ENCODE data around the gene SERPINB8. TPM values are rescaled to one million over a fixed set of nuclear protein-coding genes. Genes with fewer than 3 reads are reported as not detected.

SERPINB8 gene
- total and polyA plus RNA-seq, 4 donors, result 5.7 to 29.6 (median 19.1) TPM

DNA sequence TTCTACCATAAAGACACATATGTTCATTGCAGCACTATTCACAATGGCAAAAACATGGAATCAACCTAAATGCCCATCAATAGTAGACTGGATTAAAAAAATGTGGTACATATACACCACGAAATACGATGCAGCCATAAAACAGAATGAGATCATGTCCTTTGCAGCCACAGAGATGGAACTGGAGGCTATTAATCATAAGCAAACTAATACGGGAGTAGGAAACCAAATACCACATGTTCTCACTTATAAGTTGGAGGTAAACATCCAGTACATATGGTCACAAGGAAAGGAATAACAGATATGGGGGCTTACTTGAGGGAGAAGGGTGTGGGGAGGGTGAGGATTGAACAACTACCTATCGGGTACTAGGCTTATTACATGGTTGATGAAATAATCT lies 13.1 kb upstream of the SERPINB8 start:
- Histone ChIP-seq H3K4me3 (no peak overlapping the region), H3K36me3 (ENCODE audit: control insufficient read depth in 4 of 4, insufficient read depth in 4 of 4, low read length in 4 of 4) (no peaks in the 10 kb centered on the region), H3K4me1 (ENCODE audit: control insufficient read depth in 5 of 5, insufficient read depth in 5 of 5, low read length in 5 of 5) (peaks cover 0 to 5% (median 0%) of the 10 kb centered on the region in 5 donors), H3K27ac (ENCODE audit: low read depth in 1 of 2, low read length in 1 of 2) (no peak overlapping the region), H3K9ac (ENCODE audit: insufficient read depth in 1 of 2, low read length in 2 of 2) (no peak overlapping the region), H3K9me3 (ENCODE audit: control insufficient read depth in 4 of 4, insufficient read depth in 3 of 4, low read length in 3 of 4) (peaks cover 0 to 1% (median 0%) of the 10 kb centered on the region in 4 donors), H3K27me3 (ENCODE audit: control insufficient read depth in 3 of 3, insufficient read depth in 3 of 3, low read length in 2 of 3) (no peaks in the 10 kb centered on the region)
- ATAC-seq (ENCODE audit: insufficient read depth, low FRiP score), result no peak
- 64 to 66% methylated on average over 4 of the region's 4 CpGs for WGBS, 2 donors
- DNase-seq, result no peak
- TF ChIP-seq, protein P1, sequence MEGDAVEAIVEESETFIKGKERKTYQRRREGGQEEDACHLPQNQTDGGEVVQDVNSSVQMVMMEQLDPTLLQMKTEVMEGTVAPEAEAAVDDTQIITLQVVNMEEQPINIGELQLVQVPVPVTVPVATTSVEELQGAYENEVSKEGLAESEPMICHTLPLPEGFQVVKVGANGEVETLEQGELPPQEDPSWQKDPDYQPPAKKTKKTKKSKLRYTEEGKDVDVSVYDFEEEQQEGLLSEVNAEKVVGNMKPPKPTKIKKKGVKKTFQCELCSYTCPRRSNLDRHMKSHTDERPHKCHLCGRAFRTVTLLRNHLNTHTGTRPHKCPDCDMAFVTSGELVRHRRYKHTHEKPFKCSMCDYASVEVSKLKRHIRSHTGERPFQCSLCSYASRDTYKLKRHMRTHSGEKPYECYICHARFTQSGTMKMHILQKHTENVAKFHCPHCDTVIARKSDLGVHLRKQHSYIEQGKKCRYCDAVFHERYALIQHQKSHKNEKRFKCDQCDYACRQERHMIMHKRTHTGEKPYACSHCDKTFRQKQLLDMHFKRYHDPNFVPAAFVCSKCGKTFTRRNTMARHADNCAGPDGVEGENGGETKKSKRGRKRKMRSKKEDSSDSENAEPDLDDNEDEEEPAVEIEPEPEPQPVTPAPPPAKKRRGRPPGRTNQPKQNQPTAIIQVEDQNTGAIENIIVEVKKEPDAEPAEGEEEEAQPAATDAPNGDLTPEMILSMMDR (IDR thresholded peaks at IDR 0.05; ENCODE audit: control extremely low read depth, extremely low read depth), result no peak

DNA sequence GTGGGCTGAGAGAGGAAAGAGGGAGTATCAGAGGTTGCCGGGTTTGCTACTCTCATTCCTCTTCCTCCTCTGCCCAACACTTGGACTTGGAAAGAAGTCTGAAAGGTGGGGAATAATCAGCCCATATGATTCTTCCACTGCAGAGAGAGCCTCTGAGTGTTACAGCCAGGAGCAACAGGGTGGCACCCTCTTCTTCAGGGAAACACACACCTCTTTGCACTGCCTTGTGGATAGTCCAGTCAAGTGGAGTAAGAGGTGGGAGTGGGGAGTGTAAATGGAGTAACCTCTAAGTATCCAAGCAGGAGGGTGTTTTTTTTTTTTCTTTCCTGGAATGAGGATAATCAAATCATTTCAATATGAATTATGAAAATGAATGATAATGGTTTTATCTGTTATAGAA lies 9.0 kb upstream of the SERPINB8 start:
- Histone ChIP-seq H3K27me3 (ENCODE audit: control insufficient read depth in 3 of 3, insufficient read depth in 3 of 3, low read length in 2 of 3) (no peaks in the 10 kb centered on the region), H3K4me3 (no peak overlapping the region), H3K36me3 (ENCODE audit: control insufficient read depth in 4 of 4, insufficient read depth in 4 of 4, low read length in 4 of 4) (no peaks in the 10 kb centered on the region), H3K4me1 (ENCODE audit: control insufficient read depth in 5 of 5, insufficient read depth in 5 of 5, low read length in 5 of 5) (no peaks in the 10 kb centered on the region), H3K27ac (ENCODE audit: low read depth in 1 of 2, low read length in 1 of 2) (no peak overlapping the region), H3K9ac (ENCODE audit: insufficient read depth in 1 of 2, low read length in 2 of 2) (no peak overlapping the region), H3K9me3 (ENCODE audit: control insufficient read depth in 4 of 4, insufficient read depth in 3 of 4, low read length in 3 of 4) (no peaks in the 10 kb centered on the region)
- no peak for ATAC-seq (ENCODE audit: insufficient read depth, low FRiP score)
- no peak for DNase-seq
- TF ChIP-seq, protein P1 (IDR thresholded peaks at IDR 0.05; ENCODE audit: control extremely low read depth, extremely low read depth), result no peak
- 67 to 83% methylated on average over 1 of the region's 1 CpG for WGBS, 2 donors

DNA sequence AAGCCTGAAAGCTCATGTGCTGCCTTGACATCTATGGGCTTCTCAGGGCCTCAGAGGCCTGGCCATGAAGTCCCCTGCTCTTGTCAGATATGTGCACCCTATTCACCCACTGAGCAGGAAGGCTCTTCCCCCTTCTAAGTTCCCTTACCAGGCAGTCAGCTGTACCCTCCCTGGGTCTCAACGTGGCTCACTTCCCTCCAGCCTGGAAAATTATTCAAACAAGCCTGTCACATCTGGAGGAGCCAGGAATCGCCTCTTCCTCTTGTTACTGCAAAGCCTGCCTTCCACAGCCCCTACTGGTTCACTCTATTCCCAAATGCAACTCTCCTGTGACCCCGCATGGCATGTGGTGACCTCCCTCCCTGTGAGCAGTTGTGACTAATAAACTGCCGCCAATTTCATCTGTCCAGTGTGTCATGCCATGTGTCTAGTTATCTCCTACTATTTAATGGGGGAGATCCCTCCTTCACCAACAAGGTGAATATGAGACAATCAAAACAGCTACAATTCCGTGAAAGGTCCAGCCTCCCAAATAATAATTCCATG lies 8.4 kb upstream of the SERPINB8 start:
- no peak for ATAC-seq (ENCODE audit: insufficient read depth, low FRiP score)
- no peak overlapping the region for H3K4me3 ChIP-seq
- no peak for DNase-seq
- no peak overlapping the region for H3K9ac ChIP-seq (ENCODE audit: insufficient read depth in 1 of 2, low read length in 2 of 2)
- TF ChIP-seq, protein P1 (IDR thresholded peaks at IDR 0.05; ENCODE audit: control extremely low read depth, extremely low read depth), result no peak
- 69 to 72% methylated on average over 5 of the region's 5 CpGs for WGBS, 2 donors
- H3K9me3 ChIP-seq (ENCODE audit: control insufficient read depth in 4 of 4, insufficient read depth in 3 of 4, low read length in 3 of 4), result no peaks in the 10 kb centered on the region
- H3K36me3 ChIP-seq (ENCODE audit: control insufficient read depth in 4 of 4, insufficient read depth in 4 of 4, low read length in 4 of 4), result no peaks in the 10 kb centered on the region
- no peaks in the 10 kb centered on the region for H3K27me3 ChIP-seq (ENCODE audit: control insufficient read depth in 3 of 3, insufficient read depth in 3 of 3, low read length in 2 of 3)
- no peaks in the 10 kb centered on the region for H3K4me1 ChIP-seq (ENCODE audit: control insufficient read depth in 5 of 5, insufficient read depth in 5 of 5, low read length in 5 of 5)
- no peak overlapping the region for H3K27ac ChIP-seq (ENCODE audit: low read depth in 1 of 2, low read length in 1 of 2)

DNA sequence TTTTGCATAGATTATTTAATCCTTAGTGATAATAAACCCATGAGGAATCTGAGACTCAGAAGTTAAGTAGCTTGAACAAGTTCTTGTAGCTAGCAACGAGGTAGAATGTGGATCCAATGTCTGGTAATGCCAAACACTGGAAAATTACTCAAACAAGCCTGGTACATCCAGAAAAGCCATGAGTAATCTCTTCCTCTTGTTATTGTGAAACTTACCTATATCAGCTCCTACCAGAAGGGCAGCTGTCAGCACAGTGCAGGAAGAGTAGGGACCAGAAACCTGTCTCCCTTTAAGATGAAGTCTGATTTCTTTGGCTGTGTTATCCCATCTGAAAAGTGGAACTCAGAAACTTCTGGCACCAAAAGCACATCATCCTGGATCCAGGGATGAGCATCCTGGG lies 7.7 kb upstream of the SERPINB8 start:
- DNase-seq (no peak), ATAC-seq (ENCODE audit: insufficient read depth, low FRiP score) (no peak)
- Histone ChIP-seq H3K36me3 (ENCODE audit: control insufficient read depth in 4 of 4, insufficient read depth in 4 of 4, low read length in 4 of 4) (no peaks in the 10 kb centered on the region), H3K9me3 (ENCODE audit: control insufficient read depth in 4 of 4, insufficient read depth in 3 of 4, low read length in 3 of 4) (no peaks in the 10 kb centered on the region), H3K4me1 (ENCODE audit: control insufficient read depth in 5 of 5, insufficient read depth in 5 of 5, low read length in 5 of 5) (no peaks in the 10 kb centered on the region), H3K4me3 (no peak overlapping the region), H3K27me3 (ENCODE audit: control insufficient read depth in 3 of 3, insufficient read depth in 3 of 3, low read length in 2 of 3) (no peaks in the 10 kb centered on the region), H3K9ac (ENCODE audit: insufficient read depth in 1 of 2, low read length in 2 of 2) (no peak overlapping the region), H3K27ac (ENCODE audit: low read depth in 1 of 2, low read length in 1 of 2) (no peak overlapping the region)
- 18 to 30% methylated on average over 1 of the region's 1 CpG for WGBS, 2 donors
- TF ChIP-seq, protein P1 (IDR thresholded peaks at IDR 0.05; ENCODE audit: control extremely low read depth, extremely low read depth), result no peak

All from lung (tissue), 12 donors.